NCI-H1694 (cell line): ENCODE data around the gene LRBA.

Experiments used
- DNase-seq: peaks from one replicate; lab custom pipeline; 2025; lab: John Stamatoyannopoulos, UW

LRBA gene

DNA sequence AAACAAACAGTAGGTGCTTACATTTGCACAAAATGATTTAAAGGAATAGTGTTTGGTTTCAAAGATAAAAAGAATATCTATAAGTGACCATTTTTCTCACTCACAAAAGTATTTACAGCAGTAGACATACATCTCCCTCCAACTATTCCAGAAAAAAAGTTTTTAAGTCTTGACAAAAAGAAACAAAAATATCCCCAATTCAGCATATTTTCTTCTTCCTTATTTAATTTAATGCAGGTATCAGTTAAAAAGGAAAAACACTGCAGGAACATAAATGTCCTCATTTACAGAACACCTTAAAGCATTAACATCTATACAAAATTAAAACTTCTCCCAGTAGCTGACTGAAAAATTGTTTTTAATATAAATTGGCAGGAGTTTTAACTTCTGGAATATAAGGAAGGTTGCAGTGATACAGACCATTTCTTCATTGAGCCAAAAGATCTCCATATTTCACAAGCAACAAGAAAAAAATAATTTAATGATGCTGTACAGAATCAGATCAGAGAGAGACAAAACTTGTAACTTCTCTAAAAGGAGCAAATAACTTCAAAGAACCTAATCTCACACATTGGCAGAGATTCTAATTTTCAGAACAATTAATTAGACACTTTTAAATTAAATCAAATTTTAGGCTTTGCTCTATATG is 428.8 kb downstream of the LRBA start:
- DNase-seq: no peak

DNA sequence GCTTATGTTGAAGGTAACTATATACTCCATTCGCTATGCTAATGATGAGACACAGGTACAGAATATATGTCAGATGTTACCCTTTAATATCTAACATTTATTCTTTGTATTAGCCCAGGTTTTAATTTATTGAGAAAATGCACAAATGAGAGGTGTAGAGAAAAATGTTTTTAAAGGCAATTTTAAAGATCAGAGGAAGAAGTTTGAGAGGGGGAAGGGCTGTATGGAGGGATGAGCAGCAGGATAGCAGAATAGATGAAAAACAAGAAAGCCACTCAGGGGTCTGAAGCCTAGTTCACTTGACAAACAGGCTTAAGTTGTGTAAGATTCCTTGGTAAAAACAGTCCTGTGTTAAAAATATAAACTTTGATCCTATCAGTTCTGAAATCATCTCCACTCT is 429.5 kb downstream of the LRBA start:
- DNase-seq: no peak

GRCh38 chr4:150584111-150584915 is 430.8 kb downstream of the LRBA start:
- DNase-seq: no peak

- no peak for DNase-seq
Observed at GRCh38 chr4:150583287-150584110, 431.6 kb downstream of the LRBA start.

- no peak for DNase-seq
Observed at GRCh38 chr4:150582873-150583286, 432.2 kb downstream of the LRBA start.

DNA sequence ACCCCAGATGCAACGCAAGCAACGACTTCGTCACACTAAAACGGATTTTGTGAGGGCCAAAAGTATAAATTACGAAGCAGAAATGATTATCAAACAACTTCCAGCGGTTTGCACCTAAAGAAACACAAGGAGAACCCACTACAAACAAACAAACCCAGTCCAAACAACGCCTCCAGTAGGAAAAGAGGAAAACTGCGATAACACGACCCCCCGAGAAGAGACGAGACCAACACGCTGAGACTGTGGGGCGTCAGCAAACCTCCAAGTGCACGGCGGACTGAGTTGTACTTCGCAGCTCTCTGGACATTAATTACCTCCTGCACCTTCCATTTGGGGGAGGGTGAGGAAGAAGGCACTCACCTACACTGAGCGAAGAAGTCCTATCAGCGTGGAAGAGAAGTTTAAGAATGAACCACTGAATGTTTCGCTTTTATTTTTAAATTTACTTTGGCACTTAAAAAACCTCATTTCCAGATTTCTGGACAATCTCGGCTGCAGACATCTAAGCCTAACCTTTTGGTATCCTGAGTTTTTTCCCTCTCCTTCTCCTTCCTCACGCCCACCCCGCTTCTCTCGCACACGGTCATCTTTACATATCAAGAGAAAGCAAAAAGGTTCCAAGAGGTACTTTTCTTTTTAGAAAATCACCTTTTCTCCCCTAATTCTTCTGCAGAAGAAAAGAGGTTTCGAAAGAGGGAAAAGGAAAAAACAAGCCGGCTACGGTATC is 432.8 kb downstream of the LRBA start, which contains the start of gene MAB21L2:
Gene MAB21L2, plus strand, starts transcription at position 6 of the 727 bp plus-strand sequence. CDS start 879 bp downstream, outside the sequence.
- no peak for DNase-seq

DNA sequence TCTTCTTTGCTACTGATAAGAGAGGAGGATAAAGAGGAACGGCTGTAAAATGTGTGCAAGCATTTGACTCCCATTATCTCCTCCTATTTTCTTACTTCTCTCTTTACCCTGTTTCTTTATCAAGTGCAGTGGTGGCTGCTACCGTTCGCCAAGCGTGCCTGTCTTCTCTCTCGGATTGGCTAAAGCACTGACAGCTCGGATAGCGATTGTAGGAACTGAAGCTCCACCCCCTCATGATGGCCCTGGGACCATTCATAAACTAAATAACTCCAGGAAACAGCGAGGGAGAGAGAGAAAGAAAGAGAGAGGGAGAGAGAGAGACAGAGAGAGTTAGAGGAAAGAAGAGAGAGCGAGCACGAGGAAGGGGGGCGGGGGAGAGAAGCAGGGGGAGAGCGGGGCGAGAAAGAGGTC is 433.4 kb downstream of the LRBA start:
- no peak for DNase-seq

DNA sequence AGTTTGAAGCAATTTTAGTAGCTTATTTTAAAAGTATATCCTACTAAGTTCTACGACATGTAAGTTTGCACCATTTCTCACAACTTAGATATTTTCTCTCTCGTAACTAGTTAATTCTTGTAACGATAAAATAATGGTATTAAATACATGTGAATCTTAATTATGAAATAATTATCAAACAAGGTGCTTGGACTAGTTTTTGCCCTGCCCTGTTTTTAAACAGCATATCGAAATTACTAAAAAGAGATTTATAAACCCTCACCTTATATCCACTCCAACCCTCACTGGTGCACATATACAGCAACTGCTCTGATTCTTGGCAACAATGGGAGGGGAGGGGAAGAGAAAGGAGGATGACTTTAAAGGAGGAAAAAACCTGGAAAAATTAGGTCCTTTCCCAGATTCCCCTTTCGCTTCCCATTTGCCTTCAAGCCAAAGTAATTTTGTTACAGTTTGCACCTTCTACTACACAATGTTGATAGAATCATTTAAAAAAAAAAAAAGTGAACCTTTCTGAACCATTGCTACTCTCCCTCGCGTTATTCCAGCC is 434.0 kb downstream of the LRBA start:
- DNase-seq: no peak

DNA sequence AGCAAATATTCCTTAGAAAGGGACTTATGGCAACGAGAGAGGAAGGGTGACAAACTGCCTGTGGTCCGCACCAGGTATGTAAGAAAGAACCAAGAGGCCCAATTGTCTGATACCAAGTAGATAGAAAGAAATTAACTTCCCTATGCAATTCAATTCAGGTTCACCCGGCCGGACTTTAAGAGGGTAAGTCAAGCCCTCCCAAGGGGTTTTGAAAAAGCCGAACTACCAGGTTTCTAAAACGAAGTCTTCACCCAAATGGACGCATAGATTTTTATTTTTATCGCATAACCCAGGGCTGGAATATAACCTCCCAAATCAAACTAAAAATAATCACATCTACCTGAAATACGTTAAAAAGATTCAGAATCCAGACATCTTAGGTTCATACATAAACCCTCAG is 434.8 kb downstream of the LRBA start:
- DNase-seq: no peak

DNA sequence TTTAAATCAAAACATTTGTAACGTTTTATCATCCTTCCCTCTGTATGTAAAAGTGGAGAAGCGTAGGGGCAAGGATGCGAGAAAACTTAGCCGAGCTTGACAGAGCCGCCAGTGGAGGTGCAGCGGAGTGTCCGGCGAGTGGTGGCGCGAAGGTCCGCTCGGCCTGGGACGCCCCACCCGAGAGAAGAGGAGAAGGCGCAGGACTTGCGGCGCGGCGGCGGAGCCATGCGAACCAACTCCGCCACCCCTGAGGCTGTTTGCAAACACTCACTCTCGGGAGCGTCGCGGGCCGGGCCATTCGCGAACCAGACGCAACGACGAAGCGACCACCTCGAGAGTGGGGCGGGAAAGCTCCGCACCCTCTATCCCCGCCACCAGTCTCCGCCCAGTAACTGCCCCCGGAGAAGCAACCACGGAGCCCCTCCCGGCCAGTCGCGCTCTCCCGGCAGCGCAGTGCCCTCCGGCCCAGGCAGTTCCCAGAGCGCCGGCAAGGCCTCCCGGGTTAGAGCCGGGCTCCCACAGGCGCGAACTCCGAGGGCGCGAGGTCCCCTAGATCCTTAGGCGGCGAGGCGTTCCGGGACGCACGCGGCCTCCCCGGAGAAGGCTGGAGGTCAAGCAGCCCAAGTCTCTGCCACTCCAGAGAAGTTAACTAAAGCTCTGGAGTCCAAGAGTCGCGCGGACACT is 435.4 kb downstream of the LRBA start:
- DNase-seq: no peak

DNA sequence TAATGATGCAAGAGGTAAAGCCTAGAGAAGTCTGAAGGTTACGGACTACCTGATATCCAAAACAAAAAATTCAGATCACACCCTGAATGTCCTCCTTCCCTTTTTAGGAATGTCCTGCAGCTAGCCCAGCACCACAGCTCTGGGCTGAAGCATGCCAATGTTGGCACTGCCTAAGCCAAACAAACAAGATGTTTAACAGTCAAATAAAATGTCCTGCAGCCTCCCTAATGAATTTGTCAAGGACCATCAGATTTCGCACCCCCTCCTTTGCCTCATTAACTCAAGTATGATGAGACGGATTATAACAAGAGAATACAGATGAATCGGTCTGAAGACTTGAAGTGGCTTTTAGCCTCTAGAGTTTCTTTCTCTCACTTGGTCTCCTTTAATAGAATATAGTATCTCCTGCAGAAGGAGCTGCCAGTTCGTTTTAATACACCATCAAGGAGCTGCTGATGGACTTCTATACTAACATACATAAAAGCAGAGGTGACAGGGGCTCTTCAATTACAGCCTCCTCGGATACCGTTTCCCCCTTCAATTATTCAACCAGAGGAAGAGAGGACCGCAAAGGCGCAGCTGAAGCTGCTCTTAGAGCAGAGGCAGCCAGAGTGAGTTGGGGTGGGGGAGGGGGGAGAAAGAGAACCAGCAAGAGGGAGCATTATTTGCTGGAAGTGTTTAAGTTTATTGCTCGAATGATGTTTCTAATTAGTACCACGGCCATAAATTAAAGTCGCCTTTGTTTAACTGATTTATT is 436.2 kb downstream of the LRBA start:
- DNase-seq: no peak

DNA sequence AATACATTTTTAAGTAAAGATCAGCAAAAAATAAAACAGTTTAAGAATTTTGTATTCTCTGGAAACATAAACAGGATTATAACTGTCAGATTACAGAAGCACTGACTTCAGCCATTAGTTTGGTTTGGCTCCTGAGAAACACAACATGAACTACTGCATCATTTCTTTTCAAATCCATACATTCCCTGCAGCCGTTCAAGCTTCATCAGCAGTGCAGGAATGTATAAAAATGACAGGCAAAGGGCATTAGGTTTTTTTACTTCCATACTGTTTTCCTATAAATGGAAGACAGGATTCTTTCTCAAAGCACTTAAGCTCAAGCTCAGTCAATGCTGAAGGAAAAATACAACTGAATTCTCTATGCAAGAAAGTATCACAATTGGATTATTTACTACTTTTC is 437.3 kb downstream of the LRBA start:
- DNase-seq: no peak

GRCh38 chr4:150574678-150575077 is 440.4 kb downstream of the LRBA start:
- no peak for DNase-seq

DNA sequence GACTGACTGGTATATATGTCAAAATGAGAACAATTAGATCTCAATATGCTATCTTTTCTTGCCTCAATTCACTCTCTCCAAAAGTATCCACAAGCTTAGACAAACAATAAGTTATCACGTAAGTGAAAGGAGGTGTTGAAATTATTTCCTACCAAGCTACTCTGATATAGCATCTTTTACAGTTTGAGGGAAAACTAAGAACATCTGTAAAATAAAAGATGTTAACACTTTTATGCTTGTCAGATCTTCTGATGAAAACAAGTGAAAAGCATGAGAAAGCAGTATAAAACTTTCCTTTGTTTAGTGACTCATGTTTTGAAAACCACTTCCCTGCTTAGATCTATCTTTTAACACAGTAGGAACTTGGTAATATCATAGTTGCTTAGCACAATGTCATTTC is 441.6 kb downstream of the LRBA start:
- DNase-seq: no peak

GRCh38 chr4:150572704-150573504 is 442.2 kb downstream of the LRBA start:
- no peak for DNase-seq

DNA sequence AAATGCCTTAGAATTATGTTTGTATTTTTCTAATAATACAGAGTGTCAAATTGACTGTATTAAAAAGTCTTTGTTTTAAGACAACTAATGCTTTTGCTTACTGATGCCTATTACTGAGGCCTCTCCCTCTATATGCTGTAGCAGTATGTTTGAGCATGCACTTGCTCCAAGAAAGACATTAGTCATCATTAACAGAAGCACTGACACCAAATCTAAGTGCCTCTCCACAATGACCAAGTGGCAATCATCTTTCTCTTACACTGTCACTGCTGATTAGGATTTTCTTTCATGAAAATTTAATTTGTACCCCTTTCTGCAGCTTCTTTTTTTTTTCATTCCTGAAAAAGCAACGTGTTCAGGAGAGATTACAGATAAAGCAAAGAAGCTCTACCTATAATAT is 444.2 kb downstream of the LRBA start:
- DNase-seq: peak; percentile 36

GRCh38 chr4:150569998-150570535 is 445.0 kb downstream of the LRBA start:
- peak; percentile 38 for DNase-seq

DNA sequence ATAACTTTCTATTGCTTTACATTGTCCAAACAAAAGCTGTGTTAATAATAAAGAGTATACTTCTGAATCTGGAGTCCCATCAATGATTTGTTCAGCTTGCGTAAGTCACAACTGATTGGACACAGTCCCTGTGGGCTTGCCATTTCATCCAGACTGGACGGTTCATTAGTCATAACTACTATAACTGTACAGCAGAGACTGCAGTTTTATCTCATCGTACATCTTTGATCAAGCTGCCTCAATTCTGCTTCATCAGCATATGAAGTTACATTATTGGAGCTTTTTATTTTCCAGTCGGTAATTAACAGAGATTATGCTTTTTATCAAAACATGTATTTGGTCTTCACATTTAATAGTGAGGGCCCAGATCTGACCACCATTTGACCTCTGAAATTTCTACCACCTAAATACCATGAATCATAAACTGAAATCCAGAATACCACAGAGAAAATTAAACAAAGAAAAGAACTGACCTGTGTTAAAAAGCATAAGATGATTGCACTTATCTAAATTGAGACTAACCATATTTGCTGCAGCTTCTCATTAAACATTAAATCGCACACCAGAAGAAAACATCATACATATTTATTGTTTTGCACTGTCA is 445.6 kb downstream of the LRBA start:
- DNase-seq: no peak

DNA sequence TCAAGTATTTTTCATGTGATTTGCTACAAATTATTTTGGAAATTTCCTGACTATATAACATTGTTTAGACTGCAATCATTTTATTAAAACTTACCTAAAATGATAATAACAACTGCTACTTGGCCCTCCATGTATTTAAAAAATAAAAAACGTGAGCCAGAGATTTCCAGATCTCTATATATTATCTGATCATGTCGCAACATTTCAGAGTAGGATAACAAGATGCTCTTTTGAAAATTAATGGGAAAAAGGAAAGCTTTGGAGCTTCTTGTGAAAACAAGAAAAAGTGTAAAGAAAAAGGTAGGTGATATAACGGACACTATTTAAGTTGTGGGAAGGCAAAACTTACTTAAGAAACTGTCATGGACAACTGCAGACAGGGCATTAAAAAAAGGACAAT is 448.0 kb downstream of the LRBA start:
- DNase-seq: no peak
